NOMO-1 (cell line): ENCODE measurements around the gene CLMP.
"Not testable (repeated sequence)": the region's sequence is repeated elsewhere in the genome, so short reads cannot be mapped to it uniquely, and the experiment has no call there.

Experiments used
- DNase-seq, 2 experiments: peaks; one replicate each; lab custom pipeline; 2025; ENCODE audit not compliant: unreplicated experiment in 2 of 2; lab: John Stamatoyannopoulos, UW

The CLMP gene

DNA sequence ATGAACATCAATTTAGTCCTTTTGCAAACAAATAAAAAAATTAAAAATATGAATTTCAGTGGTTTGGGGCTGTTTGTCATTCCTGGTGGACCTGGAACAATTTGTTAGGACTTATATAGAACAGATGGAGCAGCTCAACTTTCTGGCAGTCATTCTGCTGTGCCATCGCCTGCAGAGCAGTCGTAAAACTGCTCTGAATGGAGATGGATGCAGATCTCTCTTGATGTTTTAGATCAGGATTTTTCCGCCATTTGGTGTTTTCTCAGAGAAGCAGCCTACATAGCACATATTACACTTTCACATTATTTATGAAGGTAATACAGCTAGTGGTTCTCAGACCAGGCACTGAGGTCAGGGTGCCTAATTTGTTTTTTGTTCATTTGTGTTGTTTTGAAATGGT is 101.3 kb downstream of the CLMP start:
- no peak for DNase-seq

DNA sequence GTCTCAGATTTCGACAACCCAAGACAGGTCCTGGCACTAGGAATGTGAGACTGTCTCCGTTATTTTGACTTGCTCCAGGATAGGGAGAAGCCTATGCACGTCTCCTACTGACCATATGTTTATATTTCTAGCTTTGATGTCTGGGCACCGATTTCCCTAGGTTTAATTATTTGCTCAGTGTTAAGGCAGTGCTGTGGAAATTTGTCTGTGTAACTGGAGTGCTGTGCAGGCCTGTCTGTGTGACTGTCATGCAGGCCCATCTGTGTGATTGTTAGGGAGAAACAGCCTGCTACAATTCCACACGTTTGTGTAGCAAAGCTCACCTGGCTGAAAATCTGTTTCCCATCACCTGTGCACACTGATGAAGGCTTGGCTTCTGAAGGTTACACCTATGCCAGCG is 103.5 kb downstream of the CLMP start:
- DNase-seq: no peak

DNA sequence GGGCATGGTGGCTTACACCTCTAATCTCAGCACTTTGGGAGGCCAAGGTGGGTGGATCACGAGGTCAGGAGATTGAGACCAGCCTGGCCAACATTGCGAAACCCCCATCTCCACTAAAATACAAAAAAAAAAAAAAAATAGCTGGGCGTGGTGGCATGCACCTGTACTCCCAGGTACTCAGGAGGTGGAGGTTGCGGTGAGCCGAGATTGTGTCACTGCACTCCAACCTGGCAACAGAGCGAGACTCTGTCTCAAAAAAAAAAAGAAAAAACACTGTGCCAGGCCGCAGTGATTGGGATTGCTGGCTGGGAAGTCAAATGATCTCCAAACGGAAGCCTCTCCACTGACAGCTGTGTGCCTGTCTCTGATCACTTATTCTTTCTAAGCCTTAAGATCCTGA is 104.9 kb downstream of the CLMP start:
- not testable (repeated sequence) for DNase-seq

DNA sequence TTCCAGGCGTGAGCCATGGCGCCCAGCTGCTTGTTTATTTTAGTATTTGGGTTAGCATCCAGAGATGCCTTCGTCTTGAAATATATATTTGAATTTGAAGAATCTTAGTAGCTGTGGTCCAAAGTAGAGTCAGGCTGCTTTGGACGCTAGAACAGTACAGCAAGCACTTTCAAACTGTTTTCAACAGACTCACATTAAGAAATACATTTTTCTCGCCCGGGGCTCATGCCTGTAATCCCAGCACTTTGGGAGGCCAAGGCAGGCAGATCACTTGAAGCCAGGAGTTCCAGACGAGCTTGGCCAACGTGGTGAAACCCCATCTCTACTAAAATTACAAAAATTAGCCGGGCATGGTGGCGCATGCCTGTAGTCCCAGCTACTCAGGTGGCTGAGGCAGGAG is 106.2 kb downstream of the CLMP start:
- DNase-seq: not testable (repeated sequence)

DNA sequence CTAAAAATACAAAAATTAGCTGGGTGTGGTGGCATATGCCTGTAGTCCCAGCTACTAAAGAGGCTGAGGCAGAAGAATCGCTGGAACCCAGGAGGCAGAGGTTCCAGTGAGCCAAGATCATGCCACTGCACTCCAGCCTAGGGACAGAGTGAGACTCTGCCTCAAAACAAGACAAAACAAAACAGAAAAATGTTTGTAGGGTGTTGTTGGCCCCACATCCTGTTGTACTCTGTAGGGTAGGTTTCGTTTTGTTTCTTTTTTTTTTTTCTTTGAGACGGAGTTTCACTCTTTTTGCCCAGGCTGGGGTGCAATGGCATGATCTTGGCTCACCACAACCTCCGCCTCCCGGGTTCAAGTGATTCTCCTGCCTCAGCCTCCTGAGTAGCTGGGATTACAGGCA is 107.4 kb downstream of the CLMP start:
- DNase-seq: not testable (repeated sequence)

DNA sequence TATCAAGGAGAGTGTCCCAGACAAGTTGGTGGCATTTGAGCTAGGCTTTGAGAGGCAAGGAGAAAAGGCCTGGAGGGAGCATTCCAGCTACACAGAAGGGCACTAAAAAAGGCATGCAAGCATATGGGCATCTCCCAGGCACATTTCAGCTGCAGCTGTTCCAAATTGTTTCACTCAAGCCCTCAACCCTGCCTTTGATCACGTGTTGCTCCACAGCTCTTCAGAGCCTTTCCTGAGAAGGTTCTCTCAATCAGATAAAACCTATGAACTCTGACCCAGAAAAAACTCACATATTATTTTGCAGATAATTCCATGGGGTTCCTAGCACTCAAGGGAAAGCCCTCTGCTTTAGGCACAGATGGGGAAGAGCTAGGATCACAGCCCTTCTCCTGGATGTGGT is 108.7 kb downstream of the CLMP start:
- no peak for DNase-seq

DNA sequence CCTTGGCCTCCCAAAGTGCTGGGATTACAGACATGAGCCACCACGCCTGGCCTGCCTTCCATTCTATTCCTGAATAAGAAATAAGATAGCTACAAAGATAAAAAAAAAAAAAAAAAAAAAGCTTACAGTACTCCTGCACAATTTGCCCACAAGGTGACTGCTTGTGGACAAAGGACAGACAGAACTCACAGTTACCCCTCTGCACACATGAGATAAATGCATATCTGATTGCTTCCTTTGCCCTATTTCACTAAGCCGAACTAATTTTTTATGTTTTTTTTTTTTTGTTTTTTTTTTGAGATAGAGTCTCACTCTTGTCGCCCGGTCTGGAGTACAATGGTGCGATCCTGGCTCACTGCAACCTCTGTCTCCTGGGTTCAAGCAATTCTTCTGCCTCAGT is 109.6 kb downstream of the CLMP start:
- DNase-seq: no peak

DNA sequence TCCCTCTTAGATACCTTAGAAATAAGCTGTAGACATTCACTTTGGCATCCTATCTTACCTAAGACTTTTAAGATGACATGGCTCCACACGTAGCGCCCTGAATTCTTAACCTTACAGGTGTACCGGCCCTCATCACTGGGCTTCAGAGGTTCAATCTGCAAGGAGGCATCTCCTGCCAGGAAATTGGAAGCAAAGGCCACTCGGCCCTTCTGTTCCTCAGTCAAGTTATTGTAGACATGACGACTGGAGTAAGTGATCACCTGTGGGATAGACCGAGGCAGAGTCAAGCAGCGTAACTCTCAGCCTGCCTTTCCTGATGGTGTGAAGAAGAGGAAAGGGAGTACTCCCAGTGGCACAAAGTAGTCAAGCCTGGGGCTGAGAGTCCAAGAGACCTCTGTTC is 110.6 kb downstream of the CLMP start:
- DNase-seq: no peak

DNA sequence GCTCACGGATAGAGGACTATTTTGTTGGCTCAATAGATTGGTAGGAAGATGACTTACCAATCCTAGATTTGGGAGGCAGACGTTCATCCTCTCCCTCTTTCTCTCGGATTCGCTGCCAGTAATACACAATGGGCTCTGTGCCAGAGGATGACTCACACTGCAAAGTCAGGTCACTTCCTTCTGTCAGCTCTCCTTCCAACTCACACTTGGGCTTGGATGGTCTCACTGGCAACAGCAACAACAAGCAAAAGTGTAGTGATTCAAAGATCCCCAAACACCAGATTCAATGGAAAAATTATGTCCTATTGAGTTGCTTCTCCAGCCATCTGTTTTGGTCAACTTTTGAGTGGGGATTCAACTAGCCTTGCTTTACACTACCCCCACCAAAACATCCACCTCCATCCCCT is 111.4 kb downstream of the CLMP start:
- peak in 1 of 2 experiments; percentile 66 for DNase-seq

DNA sequence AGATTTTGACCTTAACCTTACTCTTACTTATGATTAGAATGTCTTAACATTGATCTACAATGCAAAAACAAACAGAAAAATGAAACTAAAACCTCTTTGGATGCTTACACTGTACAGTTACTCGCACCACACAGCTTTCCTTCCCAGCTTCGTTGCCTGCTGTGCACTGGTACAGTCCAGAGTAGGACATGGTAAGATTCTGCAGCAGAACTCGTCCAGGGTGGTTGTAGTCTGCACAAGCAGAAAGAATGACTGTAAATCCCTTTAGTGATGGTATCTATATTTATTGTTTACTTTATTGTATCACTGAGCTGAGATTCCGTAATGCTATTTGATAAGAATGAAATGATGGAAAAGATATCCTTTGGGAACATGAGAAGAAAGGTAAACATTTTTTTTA is 112.1 kb downstream of the CLMP start:
- DNase-seq: no peak

DNA sequence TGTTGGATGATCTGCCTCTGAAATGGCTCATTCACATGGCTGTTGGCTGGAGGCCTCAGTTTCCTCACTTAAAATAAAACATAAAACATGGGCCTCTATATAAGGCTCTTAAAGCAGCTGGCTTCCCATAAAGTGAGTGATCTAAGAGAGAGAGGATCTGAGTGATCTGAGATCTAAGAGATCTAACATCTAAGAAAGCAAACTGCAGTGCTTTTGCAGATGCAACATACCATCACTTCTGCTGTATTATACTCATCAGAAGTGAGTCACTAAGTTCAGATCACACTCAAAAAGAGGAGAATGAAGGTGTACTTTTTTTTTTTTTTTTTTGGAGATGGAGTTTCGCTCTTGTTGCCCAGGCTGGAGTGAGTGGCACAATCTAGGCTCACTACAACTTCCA is 115.0 kb downstream of the CLMP start:
- no peak for DNase-seq

DNA sequence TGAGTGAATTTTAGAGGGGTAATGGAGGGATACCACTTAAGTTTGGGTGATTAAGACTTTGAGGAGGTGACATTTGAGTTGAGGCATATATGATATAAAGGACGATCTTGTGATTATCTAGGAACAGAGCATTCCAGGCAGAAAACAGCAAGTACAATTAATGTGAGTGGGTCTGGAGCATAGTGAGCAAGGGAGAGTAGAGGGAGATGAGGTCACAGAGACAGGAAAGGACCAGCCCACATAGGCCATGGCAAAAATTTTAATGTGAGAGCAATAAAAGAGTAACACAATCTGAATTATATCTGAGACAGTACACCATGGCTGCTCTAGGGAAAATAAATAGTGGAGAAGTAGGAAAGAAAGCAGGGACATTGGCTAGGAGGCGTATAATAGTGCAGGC is 118.6 kb downstream of the CLMP start:
- no peak for DNase-seq

DNA sequence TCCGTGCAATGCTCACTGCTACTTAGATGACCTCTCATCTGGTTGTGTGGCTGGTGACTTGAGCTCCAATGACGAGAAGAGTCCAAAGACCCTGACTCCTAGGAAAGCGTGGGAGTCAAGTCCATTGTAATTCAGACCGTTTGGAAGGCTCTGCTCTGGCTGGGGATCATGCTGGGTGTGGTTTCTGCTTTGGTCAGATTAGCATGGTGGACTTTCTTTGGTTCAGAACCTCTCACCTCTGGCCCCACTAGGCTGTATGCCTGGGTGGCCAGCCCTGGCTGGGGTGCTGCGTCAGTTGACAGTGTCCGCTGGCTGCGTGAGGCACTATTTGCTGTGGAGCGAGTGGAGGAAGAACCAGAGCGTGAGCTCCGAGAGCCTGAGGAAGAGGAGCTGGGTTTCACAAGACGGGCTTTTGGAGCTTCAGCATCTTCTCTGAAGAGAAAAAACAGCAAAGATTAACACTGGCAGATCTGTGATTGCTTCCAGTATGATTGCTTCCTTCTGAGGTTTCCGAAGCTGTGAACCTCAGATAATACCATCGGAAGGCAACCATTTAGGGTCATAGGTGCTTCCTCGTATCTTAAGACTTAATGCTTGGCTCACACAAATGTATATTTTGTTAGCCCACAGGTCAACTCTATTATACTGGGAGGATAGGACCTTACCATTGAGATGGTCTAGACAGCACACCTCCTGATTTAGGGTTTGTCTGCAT is 121.5 kb downstream of the CLMP start:
- no peak for DNase-seq

DNA sequence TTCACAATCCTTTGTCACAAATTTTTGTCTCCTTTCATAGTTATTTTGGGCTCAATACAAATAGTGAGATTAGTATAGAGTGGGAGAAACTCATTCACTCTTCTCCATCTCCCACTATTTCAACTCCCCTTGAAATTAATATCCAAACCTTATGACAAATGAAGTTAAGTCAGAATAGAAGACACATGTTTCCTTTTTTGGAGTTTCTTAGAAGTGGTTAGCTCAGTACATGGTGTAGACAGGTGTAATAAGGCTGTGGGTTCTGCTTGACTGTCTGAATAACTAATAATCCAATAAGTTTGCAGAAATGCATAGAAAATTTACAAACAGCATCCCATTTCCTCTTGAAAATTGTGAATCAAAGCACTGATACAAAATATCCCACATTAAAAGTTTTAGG is 122.3 kb downstream of the CLMP start:
- no peak for DNase-seq

DNA sequence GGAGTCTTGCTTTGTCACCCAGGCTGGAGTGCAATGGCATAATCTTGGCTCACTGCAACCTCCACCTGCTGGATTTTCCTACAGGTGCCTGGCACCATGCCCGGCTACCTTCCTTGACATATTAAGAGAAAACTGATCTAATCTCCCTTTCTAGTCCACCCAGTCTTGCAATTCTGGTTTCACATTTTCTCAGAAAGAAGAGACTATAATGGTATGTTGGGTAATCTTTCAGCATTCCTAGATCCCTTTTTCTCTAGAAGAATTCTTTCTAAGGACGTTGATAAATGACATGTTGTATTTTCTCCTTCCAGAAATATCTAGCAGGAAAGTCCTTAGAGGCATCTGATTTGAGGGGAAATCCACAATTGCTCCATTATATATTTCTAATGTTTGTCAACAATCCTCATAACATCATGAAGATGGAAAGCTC is 122.7 kb downstream of the CLMP start:
- no peak for DNase-seq

DNA sequence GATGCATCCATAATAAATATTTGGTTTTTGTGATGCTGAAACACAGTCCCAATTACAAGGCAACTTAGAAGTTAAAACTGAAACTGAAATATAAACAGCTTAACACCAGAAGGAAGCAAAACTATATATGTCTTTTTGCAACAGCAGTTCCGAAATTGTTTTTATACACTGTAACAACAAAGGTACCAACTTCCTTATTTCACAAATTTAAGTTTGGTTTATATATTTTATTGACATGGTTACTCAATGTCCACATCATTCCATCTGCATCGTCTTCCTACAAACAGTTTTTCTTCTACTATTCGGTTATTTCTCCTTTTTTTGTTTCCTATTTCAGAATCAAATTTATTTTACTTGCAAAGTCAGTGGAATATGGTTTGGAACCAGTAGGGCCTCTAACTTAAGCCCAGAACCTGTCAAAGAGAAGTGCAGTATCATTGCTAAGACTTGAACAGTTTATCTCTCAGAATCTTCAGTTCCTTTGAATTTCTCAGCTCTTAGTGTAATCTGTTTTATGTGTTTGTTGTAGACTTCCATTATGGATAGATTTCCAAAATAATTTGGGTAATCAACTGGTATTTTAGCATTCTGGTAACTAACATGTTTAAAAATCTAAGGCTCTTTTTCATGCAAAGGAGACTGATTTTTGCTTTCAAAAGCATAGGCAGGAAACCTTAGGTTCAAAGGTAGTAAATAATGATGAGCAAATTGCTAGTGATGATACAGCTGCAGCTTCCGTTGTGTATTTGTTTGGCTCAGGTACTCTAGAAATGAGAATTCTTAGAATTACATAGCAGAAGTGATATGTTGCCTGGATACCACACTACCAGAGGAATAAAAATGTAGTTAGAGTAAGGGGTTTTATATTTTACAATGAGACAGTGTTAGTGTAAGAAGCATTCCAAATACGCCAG is 124.9 kb downstream of the CLMP start:
- peak; percentile 21 to 68 for DNase-seq

DNA sequence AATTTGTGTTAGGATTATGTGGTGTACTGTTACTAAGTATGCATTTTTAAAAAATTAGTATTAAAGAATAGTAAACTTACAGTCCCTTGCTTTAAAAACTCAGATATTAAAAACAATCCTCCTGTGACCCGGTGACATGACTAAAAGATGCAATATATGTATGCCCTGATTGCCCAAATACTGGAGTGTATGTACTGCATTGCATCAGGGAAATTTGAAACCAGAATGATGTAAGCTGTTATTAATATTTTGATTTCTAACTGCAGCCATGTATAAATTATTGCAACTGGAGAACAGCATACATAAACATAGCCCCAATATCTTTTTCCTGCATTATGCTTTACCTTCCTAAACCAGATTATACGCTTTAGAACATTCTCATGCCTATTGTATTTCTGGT is 129.4 kb downstream of the CLMP start:
- DNase-seq: no peak

DNA sequence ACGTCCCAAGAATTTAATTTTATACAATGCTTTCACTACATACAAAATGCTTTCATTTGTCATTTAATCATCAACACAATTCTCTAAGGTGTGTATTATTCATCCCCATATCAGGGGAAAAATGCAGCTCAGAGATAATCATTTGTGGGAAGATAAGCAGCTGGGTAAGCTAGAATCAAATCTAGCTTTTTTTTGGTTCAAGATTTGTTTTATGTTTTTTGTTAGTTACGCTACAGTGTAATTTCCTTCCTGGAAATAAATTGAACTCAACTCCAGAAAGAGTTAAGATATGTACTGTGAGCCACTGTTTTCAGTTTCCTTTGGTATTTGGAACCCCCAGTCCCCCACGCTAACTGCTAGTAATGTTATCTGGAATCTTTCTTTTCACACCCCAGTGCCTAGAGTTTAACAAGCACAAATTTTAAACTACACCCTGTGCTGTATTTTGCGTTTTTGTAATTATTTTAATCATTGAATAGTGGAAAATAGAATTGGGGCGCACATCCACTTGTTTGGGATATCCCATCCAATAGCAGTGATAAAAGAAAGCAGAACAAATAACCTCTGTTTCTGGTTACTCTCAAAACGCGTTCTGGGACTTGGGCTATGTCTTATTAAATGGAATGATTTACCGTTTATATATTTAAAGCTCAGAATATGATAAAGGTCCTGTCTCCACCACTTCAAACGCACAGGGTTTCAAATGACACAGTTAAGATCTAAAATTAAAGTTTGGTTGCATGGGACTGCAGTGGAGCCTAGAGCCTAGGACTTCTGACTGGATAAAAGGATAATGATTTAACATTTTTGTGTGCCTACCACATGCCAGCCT is 131.0 kb downstream of the CLMP start:
- DNase-seq: no peak

DNA sequence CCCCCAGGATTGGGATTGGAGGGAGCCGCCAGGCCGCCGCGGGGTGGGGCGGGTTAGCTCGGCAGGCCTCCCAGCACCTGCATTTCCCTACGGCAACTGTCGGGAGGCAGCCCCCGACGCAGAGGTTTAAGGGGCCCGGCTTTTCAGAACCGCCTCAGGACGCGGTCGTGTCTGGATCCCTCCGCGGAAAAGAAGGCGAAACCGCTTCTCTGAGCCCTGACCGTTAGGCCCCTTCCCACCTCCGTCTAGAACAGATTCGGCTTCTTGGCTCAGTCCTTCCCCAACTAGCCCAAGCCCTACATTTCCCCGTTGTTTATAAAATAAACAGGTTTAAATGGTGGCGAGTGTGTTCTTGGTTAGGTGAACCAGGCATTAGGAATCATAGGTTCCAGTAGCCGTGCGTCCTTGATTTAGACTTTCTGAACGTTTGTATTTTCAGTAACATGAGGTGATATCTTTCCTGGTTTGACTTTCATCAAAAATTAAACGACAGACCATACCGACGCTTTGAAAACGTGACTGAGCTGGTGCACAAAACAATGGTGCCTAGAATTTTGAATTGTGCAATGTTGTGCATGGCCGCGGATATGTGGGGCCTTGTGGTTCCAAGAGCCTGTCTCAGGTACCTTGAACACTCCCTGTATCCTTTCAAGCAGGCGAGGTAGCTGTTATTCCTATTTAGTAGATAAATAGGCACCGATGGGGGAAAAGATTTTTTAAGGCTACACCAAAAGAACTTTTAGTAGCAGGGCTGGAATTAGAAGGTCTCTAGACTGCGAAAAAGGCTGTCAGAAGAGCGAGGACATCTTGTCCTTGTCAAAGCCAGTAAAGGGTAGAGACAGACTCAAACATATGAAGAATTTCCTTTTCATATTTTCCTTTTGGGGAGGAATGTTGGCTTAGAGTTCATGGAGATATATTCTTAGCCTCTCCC is 131.9 kb downstream of the CLMP start:
- peak; percentile 46 to 62 for DNase-seq
